COLO829 (cell line): ENCODE results near the gene C1orf87.

Experiments used
- DNase-seq: peaks from one replicate; pipeline ENCODE4 v3.0.0; 2012; ENCODE audit warnings: low spot score

The C1orf87 gene

DNA sequence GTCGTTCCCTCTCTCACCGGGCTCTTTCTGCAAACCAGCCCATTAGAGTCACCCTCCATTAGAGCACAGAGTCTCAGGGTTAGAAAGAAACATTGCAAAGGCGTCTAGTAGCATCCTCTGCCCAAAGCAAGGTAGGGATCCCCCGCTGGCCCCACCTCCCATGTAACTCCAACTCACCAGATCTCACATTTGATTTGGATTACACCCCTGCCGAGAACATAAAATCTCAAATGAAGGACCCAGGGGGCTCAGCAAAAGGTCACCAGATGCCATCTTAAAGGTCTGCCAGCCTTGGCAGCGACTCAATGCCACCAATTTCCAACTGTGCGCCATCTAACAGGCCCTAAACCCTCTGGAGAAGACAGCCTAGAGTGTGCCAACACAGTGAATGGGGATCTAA, 14.1 kb downstream of the C1orf87 start:
- no peak for DNase-seq

DNA sequence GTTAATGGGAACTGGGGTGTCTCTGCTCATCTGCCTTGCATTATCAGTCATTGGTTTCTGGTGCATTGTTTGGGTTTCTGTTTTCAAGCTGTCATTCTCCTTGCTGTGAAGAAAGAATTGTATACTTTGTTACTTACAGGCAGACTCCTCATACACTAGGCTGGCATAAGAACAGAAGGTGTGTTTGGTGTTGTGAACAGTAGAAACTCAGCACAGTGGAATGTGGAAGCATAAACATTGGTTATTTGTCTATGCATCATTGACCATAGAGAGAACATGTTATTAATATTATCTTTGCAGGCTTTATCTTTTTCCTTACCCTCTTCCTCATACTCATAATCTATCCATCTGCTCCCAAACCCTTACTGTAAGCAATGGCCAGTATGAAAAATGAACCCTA, 18.2 kb downstream of the C1orf87 start:
- no peak for DNase-seq

DNA sequence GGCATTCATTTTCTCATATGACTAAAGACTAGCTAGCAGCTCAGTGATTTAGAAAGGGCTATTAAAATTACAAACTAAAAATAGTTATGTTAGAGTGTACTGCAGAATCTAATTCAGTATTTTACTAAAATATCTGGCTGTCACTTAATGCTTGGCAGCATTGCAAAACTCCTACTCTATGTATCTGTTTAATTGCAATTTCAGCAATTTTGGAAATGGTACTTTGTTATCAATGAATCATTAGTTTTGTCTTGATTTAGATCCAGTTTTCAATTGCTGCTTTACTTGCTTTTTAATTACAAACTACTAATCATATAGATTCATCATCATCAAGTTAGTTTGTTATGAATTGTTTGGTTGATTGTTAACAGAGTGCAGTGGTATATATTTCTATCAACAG, 19.2 kb downstream of the C1orf87 start:
- no peak for DNase-seq

DNA sequence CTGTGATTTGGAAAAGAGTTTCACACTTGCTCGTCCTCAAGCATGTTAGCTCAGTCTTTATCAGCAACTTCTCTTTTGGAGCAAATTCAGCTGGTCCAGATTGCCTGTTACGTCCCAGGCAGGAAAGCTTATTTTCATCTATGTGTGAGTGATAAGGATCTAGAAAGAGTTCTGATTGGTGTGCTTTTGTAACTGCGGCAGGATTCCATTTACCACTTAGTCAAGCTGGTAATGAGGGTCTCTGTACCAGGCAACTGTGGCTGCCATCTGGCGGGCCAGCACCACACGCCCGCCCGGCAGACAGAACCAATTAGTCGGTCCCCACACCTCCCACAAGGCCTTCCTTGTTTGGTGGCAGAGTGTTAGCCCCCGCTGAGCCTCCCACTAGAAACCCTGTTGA, 21.0 kb downstream of the C1orf87 start:
- no peak for DNase-seq

DNA sequence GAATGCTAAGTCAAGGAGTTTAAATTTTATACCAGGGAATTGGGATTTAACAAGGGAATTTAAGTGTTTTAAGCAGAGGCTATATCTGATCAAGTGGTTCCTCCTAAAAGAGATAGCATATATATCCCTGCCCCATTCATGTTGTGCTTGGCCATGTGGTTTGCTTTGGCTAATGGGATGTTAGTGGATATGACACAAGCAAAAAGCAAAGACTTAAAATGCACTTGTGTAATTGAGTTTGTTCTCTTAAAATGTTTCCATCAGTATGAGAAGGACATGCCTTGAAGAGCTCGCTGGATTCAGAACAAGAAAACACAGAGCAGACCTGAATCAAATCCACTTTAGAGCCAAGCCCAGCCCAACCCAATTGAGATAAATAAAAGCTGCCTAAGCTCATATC, 22.4 kb downstream of the C1orf87 start:
- no peak for DNase-seq

DNA sequence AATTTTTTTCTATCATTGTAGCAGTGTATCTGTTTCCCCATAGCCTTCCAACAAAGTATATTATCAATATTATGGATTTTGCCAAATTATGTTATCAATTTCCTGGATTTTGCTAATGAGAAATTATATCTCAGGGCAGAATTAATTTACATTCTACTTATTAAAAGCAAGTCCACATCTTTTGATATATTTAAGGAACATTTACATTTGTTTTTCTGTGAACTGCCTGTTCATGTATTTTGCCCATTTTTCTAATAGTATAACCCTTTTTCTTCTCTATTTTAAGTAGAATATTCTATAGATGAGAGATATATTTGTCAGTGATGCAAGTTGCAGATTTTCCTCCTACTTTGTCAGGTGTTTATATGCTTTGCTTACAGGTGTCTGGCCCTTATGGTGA, 24.4 kb downstream of the C1orf87 start:
- no peak for DNase-seq

DNA sequence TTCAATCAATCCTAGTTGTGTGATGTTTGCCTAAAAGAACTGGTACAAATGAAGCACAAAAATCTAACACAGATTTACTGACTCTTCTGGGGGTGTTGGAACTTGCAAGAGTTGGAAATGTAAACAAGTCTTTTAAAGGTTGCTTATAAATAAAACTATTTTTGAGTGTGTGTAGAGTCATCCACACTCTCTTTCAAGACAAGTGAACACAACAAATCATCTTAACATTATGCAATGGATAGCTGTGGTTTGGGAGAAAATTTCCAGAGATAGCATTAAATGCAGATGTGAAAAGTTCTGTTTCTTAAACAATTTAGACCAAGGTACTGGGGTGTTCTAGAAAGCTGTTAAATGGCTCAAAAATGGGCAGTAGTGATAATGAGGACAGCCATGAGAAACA, 28.7 kb downstream of the C1orf87 start:
- DNase-seq: no peak

DNA sequence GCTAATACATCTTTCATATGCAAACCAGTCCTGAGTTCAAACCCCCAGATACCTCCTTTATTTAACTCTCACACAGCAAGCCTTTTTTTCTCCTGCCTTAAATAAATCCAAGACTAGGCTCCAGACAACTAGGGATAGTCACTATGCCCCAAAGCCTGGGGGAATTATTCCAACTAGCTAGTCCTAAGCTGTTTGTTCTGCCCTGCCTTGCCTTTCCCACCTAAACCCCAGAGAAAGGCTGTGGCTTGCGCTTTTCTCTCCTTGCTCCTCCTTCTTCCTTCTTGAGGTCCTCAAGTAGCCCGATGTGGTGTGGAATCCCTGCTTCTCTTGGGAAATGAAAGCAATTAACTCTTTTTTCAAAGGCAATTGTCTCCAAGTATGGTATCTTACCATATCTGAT, 31.8 kb downstream of the C1orf87 start:
- DNase-seq: no peak

DNA sequence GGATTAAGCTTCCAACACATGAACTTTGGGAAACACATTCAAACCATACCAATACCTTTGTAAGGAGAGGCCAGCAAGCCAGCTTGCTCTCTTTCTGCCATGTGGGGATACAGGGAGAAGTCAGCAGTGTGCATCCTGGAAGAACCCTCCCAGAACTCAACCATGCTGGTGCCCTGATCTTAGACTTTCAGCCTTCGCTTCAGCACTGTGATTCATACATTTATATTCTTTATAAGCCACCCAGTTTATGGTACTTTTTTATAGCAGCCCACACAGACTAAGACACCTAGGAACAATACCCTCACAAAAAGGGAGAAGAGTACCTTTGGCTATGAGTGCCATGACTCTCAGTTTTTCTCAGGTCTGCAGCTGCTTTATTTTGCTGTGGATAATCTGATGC, 35.9 kb downstream of the C1orf87 start:
- no peak for DNase-seq

DNA sequence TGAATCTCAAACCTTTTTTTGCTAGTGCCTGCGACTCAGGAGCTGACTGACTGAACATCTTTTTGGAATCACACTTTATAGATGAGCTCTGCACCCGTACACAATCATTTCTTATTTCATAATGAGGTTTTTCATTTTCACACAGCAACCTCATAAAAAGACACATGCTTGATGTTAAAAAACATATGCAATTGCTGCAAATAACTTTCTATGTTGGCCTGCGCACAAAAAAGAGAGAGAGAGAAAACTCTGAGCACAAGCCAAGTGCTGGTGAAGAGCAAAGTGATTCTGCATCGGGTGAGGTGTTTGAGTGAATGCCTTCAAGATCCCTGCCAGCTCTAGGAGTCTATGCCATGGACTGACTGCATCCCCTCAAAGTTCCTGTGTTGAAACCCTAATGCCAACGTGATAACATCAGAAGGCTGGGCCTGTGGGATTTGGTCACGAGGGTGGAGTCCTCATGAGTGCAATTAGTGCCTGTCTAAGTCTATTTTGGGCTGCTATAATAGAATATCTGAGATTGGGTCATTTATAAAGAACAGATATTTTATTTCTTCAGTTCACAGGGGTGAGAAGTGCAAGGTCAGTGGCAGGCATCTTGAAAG, 36.6 kb downstream of the C1orf87 start:
- no peak for DNase-seq

DNA sequence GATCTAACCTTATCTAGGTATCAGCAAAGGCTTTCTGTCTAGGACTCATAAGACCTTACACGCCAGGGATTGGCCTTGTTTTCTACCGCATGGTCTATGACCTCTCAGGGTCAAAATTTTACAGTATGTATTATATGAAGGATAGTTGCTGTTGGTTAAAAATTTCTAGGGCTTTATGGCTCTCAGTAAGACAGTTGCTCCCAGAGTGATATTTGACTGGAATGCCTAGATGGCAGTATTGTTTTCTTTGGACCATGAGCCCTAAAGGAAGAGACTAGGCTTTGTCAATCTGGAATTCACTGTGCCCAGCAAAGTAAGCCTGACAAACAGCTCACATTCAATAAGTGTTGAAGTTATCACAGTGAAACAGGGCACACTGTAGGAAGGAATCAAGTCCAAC, 37.6 kb downstream of the C1orf87 start:
- DNase-seq: no peak

DNA sequence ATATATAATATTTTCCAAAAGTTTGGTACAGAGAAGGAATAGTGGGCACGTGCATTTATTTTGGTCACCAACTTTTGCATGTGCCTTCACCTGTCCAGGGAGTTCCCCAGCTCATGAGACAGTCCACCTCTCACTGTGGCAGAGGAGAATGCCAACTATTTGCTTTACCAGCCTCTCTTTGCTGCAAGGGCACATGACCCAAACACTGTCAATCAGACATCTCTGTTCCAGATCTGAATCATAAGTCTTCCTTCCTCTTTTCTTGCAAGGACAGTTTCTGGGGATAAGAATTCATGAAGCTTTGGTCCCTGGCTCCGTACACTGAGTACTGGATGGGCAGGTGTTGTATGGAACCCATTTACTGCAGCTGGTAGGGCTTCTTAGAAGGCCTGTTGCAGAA, 38.6 kb downstream of the C1orf87 start:
- DNase-seq: no peak

DNA sequence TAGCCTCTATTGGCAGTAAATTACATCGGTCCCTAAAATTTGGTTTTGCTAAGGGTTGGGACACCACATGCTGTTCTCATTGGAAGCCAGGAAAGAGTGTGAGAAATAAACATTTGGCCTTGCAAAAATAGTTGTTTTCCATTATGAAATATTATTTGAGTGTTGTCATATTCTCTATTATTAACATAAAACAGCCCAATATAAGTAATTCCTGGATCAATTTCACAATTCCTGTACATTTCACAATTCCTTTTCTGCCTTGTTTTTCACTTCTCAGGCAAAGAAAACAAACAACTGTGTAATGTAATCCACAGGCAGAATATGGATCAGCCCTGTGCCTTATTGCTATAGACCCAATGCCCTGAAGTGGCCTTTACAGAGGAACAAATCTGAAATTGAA, 40.5 kb downstream of the C1orf87 start:
- DNase-seq: no peak

DNA sequence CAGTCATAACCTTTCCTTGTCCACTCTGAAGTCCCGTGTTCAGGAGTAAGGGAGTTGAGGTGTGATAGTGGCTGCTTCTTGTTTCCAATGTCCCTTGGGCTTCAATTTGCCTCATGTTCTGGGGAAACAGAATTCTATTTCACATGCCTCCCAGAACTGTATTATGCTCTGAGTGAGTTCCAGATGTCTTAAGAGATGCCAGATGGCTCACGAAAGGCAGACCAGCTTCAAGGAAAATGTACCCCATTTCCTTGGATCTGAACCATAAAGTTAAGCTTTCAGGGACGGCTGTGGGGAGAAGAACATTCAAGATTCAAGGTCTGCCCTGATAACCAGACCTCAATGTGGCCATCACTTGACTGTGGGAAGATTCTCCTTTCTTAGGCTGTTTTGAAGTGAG, 42.4 kb downstream of the C1orf87 start:
- DNase-seq: no peak

DNA sequence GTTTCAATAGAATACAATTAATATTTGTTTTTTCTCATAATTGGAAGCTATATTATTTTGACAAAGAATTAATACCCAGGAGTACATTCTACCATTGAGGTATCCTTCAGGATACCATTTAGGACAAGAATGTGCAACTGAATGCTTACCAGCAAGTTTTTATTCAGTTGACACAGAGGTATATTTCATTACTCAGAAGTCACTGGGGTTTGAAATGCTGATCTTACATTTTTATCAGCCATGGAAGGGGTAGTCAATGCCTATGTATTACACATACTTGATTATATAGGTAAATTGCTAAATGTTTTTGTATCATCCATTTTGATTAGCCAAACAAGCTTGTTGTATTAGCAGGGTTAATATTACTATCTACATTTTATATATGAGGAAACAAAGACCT, 48.0 kb downstream of the C1orf87 start:
- DNase-seq: no peak

DNA sequence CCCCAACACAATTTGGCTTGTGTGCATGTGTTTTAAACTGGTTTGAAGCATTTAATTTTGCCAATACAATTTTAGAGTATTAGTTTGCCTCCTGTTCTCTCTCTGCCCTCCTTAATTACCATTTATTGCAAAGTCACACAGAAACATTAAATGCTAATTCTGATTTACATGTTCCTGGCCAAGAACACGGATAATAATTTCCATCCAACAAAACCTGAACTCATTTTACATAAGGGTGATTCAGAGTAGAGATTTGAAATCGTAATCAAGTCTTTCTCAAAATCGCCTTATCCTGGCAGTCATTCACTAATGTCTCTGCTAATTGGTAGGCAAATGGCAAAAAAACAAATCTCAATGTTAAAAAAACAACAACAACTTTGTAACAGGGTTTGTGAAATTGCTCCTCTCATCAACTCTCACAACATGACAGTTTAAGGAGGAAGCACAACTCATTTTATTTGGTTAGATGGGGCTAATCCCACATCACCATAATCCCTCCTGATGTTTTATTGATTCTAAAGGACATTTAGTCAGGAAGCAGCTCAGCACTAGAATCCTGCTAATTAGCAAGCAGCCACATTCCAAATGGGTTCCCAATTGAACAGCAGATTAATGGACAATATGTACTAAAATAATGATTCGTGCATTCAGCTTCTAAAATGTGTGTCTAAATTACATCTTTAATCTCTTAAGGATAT, 55.9 kb downstream of the C1orf87 start:
- DNase-seq: no peak

DNA sequence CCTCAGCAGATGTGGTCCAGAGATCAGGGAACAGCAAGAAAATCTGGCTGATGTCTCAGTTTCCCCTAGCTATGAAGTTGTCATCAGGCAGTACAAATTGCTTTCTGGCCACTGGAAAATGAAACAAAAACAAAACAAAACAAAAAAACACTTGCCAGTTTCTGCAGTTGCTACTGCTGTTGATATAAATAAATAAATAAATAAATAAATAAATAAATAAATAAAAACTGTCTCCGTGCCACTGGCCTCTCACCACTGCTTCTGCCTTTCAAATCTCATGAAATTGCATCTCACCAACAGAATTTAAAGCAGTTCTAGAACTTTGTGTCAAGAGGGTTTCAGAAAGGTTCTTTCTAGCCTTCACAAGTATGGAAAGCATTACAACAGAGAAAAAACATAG, 62.9 kb downstream of the C1orf87 start:
- DNase-seq: no peak

DNA sequence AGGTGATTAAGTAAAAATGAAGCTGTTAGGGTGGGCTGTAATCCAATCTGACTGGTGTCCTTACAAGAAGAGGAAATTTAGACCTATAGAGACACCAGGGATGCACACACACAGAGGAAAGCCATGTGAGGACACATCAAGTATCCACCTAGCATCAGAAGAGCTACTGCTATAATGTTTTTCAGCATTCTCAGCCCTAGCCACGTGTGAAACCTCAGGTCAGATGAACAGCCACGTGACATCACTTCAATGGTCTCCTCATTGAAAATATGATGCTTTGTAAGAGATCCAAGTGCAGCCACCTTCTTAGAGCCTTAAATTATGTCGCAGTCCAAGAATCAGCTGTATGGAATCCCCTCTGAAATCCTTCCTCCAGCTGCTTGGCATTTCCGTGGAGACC, 65.1 kb downstream of the C1orf87 start:
- no peak for DNase-seq

DNA sequence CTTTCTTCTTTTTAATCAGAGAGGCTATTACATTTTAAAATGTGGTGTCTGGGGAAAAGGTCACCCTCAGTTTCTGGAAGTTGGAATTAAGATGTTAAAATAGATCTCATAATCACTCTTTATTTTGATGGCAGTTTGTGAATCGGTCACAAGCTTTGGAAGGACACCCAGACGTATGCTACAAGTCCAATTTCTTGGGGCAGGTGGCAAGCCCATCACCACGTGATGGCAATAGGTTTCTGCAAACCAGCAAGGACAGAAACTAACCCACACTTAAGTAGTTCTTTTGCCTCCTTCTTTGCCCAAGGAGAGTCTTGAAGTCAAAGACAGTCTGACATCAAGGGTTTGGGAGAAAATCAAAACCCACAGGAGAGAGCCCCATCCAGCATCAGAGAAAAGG, 72.9 kb downstream of the C1orf87 start:
- DNase-seq: no peak

DNA sequence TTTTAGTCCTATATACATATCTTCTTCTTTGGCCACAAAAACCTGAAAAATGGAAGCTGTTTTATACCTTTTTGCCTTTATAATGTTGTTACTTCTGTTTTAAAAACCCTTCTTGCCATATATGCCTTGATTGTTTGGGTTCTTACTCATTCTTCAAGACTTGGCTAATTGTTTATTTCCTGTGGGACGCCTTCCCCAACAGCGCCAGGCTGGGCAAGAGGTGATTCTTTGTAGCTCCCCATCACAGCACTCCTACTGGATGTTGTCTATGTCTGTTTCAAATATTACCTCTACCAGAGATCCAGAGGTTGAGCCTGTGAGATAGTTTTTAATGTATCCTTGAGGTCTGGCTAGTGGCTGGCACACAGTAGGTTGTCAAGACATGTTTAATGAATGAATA, 73.8 kb downstream of the C1orf87 start:
- DNase-seq: no peak

DNA sequence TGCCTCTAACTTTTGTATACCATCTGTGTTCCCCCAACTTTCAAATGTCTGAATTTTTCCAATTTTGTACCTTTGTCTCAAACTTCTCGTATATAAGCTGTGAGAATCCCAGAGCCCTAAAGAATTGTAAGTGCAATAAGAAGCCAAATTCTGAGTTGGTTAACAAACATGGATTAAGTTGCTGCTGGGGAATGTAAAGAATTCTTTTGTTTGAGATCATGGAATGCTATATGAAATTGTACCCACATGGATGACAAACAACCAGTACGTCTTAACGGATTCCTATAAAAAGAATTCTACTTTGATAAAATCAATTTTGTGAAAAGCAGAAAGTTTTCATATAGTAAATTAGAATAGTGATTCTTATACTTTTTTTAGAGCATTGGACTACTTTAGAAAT, 74.6 kb downstream of the C1orf87 start:
- DNase-seq: no peak

DNA sequence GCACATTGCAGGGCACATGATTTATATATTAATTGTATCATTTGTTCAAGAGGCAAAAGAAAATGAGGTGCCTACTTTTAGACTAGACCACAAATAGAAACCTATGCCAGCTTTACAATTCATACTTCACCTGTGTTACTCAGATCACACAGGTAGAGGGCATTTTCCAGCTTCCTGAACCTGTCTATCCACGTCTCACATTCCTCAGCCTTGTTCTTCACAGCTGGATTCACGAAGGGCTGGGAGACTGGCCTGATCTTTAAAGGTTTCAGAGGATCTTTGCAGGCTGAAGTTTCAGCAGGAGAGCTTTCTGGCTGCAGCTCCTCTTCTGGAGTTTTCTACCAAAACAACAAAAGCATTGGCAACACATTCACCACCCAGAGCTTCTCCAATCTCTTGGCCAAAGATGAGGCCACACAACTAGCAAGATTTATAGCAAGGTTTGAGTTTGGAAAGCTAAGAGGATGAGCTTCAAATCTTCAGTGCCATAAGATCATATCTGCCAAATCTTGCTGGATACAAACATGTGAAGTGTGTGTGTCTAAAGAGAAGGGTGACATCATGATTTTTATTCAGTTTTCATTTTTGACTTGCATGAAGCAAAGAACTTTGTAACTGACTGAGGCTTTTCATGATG, 76.0 kb downstream of the C1orf87 start:
- no peak for DNase-seq

DNA sequence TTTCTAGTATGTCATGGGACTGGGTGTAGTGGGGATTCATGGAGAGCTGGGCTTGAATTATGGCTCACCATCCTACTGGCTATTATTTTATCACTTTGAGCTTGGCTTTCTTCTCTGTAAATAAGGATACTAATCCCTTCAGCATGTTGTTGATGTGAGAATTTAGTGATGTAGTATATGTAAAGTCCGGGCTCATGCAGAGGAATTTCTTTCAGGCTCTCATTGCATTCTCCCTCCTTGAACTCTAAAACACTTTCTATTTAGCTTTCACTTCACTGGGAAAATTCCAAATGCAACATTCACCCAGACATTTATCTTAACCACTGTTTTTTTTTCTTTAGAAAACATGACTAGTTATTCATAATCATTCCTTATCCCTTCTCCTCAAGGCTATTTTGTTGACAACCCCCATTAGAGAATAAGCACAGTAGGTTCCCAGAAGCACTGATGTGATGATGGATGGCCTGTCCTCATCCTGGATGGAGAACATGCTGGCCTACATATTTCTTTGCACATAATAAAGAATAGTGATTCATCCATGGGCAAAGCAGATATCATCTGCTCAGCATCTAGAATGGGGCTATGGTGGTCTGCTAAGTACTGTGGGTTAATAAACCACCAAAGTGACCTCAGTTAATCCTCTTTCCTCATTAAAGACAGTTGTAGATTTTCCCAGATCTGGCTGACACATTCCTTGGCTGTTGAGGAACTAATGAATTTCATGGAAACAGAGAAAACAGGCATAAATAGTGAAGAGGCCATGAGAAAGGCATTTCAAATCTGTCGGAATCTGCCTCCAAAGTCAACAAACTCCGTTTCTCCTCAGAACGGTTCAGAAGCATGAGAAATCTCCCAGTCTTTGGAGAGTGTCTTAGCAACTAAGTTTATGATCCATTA, 79.0 kb downstream of the C1orf87 start:
- no peak for DNase-seq
